Spleen (tissue), 11 donors: ENCODE results near the gene TEX14. TPM values are rescaled to one million over a fixed set of nuclear protein-coding genes. Genes with fewer than 3 reads are reported as not detected.

Experiments
- DNase-seq: peaks from one replicate; pipeline ENCODE4 v3.0.0-alpha.2; 2020
- H3K27ac ChIP-seq, 8 donors: fragments of 200-600 bp; sonication (generic) in 7 of 8; 1 replicate in 4 of 8; 2 replicates in 4 of 8; pipeline versions ENCODE4 v1.5.0 to v1.8.0; 2016 to 2021; ENCODE audit warnings: inconsistent platforms in 4 of 8, mild to moderate bottlenecking in 4 of 8, moderate library complexity in 1 of 8
- H3K27me3 ChIP-seq, 7 donors: fragments of 200-600 bp; sonication (generic) in 6 of 7; replicated peaks in 1 of 7; 1 replicate in 4 of 7; 2 replicates in 3 of 7; pipeline versions ENCODE4 v1.5.0 to v1.8.0; 2016 to 2021; ENCODE audit warnings: inconsistent platforms in 3 of 7, mild to moderate bottlenecking in 1 of 7
- H3K36me3 ChIP-seq, 6 donors: fragments of 200-600 bp; sonication (generic) in 5 of 6; 1 replicate in 4 of 6; 2 replicates in 2 of 6; pipeline versions ENCODE4 v1.5.0 to v1.8.0; 2016 to 2021; ENCODE audit warnings: inconsistent platforms in 2 of 6
- H3K4me1 ChIP-seq, 6 donors: fragments of 200-600 bp; sonication (generic) in 5 of 6; 1 replicate in 3 of 6; 2 replicates in 3 of 6; pipeline versions ENCODE4 v1.5.0 to v1.8.0; 2016 to 2021; ENCODE audit warnings: inconsistent platforms in 3 of 6
- H3K4me3 ChIP-seq, 8 donors: fragments of 200-600 bp; sonication (generic) in 7 of 8; 1 replicate in 4 of 8; 2 replicates in 4 of 8; pipeline versions ENCODE4 v1.5.0 to v1.8.0; 2016 to 2021; ENCODE audit warnings: inconsistent platforms in 4 of 8, mild to moderate bottlenecking in 4 of 8, moderate library complexity in 2 of 8
- H3K9me3 ChIP-seq, 8 donors: fragments of 200-600 bp; sonication (generic) in 7 of 8; 1 replicate in 4 of 8; 2 replicates in 4 of 8; pipeline versions ENCODE4 v1.5.0 to v1.8.0; 2016 to 2021; ENCODE audit warnings: inconsistent platforms in 4 of 8
- POLR2A ChIP-seq, 3 donors: fragments of 450-650 bp; IDR thresholded peaks; one replicate each; pipeline ENCODE4 v1.5.1; 2017; ENCODE audit warnings: antibody characterized with exemption in 3 of 3, mild to moderate bottlenecking in 1 of 3
- POLR2AphosphoS5 ChIP-seq, 3 donors: sonication (generic); formaldehyde crosslinking; IDR thresholded peaks; one replicate each; pipeline ENCODE4 v1.5.1; 2017; ENCODE audit warnings: antibody characterized with exemption in 3 of 3
- WGBS, 5 donors: extraction: QIAGEN DNeasy Blood & Tissue Kit in 3 of 5; methylation state at CpG; one replicate each; pipeline versions ENCODE4 v1.1.5 to v1.1.7; 2013 to 2018; 5-methylcytosine and 5-hydroxymethylcytosine counted together
- intact Hi-C: fragments of 100-400 bp; cut with DNase I; formaldehyde crosslinking; loops from one replicate; pipeline ENCODE4 v1.15.0; 2023; ENCODE audit warnings: low total_unique reads
- polyA plus RNA-seq, 3 donors: library from polyadenylated mRNA; stranded (reverse); fragments of 200-250 nt; gene quantifications; one replicate each; pipeline ENCODE4 v1.2.1, GENCODE V29; 2013
- total RNA-seq, 7 donors: library from RNA; depleted of rRNA in 3 of 7; stranded (reverse); fragments of >200 nt in 3 of 7; fragmentation: NEBNext Ultra II Directional in 4 of 7; extraction: Animal tissue kit (Norgen Biotek cat#: 25700) in 4 of 7; gene quantifications; one replicate each; pipeline versions ENCODE4 v1.1.0 to v1.2.1, GENCODE V29; 2016 to 2021
- TF ChIP-seq, protein P1 (sequence below), 11 experiments: fragments of 200-600 bp in 7 of 11; fragments of 450-650 bp in 4 of 11; sonication (generic) in 4 of 11; IDR thresholded peaks in 8 of 11; conservative IDR thresholded peaks in 3 of 11; 1 replicate in 7 of 11; 2 replicates in 4 of 11; pipeline versions ENCODE4 v1.4.0 to v1.8.0; 2016 to 2021; ENCODE audit warnings: antibody characterized with exemption in 11 of 11, inconsistent platforms in 4 of 11, mild to moderate bottlenecking in 1 of 11
- donor health status: healthy with polysubstance abuse.
- donor health status: DM: no; HTN: no; CAD: no; lungs with moderate emphysema.
- donor health status: DM: no; HTN: no; CAD: no.
- donor health status: Bipolar disorder and iron deficiency.
- donor health status: healthy.
- donor health status: DM: no; HTN: no; CAD: no.
- donor health status: DM: yes; HTN: yes; CAD: no.

Gene TEX14
- total and polyA plus RNA-seq, 10 donors = 0.17 to 0.70 (median 0.39) TPM; not detected in 1

DNA sequence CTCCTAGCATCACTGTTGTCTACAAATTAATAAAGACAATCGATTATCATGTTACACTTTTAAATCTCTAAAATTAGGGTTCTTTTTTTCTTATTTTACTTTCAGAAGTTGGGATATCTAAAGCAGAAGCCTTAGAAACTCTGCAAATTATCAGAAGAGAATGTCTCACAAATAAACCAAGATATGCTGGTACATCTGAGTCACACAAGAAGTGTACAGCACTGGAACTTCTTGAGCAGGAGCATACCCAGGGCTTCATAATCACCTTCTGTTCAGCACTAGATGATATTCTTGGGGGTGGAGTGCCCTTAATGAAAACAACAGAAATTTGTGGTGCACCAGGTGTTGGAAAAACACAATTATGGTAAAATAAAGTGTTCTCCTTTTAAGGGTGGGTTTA is 3.0 kb upstream of the TEX14 start:
- no peak for TF ChIP-seq POLR2AphosphoS5 (IDR thresholded peaks at IDR 0.05)
- TF ChIP-seq, protein P1, sequence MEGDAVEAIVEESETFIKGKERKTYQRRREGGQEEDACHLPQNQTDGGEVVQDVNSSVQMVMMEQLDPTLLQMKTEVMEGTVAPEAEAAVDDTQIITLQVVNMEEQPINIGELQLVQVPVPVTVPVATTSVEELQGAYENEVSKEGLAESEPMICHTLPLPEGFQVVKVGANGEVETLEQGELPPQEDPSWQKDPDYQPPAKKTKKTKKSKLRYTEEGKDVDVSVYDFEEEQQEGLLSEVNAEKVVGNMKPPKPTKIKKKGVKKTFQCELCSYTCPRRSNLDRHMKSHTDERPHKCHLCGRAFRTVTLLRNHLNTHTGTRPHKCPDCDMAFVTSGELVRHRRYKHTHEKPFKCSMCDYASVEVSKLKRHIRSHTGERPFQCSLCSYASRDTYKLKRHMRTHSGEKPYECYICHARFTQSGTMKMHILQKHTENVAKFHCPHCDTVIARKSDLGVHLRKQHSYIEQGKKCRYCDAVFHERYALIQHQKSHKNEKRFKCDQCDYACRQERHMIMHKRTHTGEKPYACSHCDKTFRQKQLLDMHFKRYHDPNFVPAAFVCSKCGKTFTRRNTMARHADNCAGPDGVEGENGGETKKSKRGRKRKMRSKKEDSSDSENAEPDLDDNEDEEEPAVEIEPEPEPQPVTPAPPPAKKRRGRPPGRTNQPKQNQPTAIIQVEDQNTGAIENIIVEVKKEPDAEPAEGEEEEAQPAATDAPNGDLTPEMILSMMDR (IDR thresholded peaks at IDR 0.05 in 8 of 11, conservative IDR thresholded peaks at IDR 0.05 in 3 of 11) = no peak
- TF ChIP-seq POLR2A (IDR thresholded peaks at IDR 0.05) = no peak
- no peak for DNase-seq
- WGBS, 5 donors = 92 to 98% (median 98%) methylated on average over 1 of the region's 1 CpG
- Histone ChIP-seq H3K4me1 (peaks cover 6 to 35% (median 25%) of the 10 kb centered on the region in 6 donors), H3K27ac (no peak overlapping the region), H3K36me3 (peaks cover 0 to 48% (median 15%) of the 10 kb centered on the region in 6 donors), H3K4me3 (no peak overlapping the region), H3K27me3 (no peaks in the 10 kb centered on the region), H3K9me3 (no peaks in the 10 kb centered on the region)
- intact Hi-C loops = no loop called here

DNA sequence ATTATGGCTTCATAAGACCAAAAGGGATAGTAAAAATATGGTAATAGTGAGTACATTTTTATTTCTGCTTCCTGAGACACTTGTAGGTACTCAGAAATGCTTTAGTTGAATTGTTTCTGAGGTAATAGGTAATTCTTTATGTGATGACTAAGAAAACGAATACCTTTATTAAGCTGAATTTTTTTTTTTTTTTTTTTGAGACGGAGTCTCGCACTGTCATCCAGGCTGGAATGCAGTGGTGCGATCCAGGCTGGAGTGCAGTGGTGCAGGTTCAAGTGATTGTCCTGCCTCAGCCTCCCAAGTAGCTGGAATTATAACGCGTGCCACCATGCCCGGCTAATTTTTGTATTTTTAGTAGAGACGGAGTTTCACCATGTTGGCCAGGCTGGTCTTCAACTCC is 2.5 kb upstream of the TEX14 start:
- Histone ChIP-seq H3K27me3 (no peaks in the 10 kb centered on the region), H3K4me1 (peaks cover 6 to 35% (median 25%) of the 10 kb centered on the region in 6 donors), H3K36me3 (peaks cover 0 to 43% (median 11%) of the 10 kb centered on the region in 6 donors), H3K4me3 (no peak overlapping the region), H3K27ac (no peak overlapping the region), H3K9me3 (no peaks in the 10 kb centered on the region)
- WGBS, 5 donors = 89 to 95% (median 93%) methylated on average over 8 of the region's 8 CpGs
- TF ChIP-seq, protein P1 (IDR thresholded peaks at IDR 0.05 in 8 of 11, conservative IDR thresholded peaks at IDR 0.05 in 3 of 11) = no peak
- intact Hi-C loops = no loop called here
- DNase-seq = no peak

DNA sequence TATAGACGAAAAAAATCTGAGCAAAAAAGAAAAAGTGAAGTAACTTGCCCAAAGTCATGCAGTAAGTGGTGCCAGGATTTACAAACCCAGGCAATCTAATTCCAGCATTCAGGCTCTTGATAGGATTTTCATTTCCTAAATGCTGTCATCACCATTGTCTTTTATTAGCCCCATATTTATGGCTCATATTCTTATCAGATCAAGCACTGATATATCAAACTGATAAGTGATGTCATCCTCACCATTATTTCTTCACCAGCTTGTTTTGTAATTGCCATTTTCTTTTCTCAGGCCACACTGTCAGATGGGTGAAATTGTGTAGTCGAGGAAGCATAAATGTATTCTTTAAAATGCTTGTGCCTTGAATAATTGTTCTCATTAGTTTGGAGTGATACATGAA is 1.9 kb upstream of the TEX14 start:
- TF ChIP-seq POLR2AphosphoS5 (IDR thresholded peaks at IDR 0.05) = no peak
- no peak for TF ChIP-seq POLR2A (IDR thresholded peaks at IDR 0.05)
- TF ChIP-seq, protein P1 (IDR thresholded peaks at IDR 0.05 in 8 of 11, conservative IDR thresholded peaks at IDR 0.05 in 3 of 11) = no peak
- peaks cover 6 to 35% (median 25%) of the 10 kb centered on the region in 6 donors for H3K4me1 ChIP-seq
- no peaks in the 10 kb centered on the region for H3K27me3 ChIP-seq
- peak overlapping the region in 2 of 8 donors; percentile 53 to 61 for H3K4me3 ChIP-seq
- no peaks in the 10 kb centered on the region for H3K9me3 ChIP-seq
- peaks cover 0 to 37% (median 10%) of the 10 kb centered on the region in 6 donors for H3K36me3 ChIP-seq
- no peak overlapping the region for H3K27ac ChIP-seq
- intact Hi-C loops = no loop called here
- WGBS, 5 donors = 56 to 82% (median 67%) methylated on average over 2 of the region's 2 CpGs
- DNase-seq = no peak

GRCh38 chr17:58693208-58693607 is 1.4 kb upstream of the TEX14 start:
- Histone ChIP-seq H3K27ac (peak overlapping the region in 7 of 8 donors; percentile 57 to 89 (median 84)), H3K27me3 (no peaks in the 10 kb centered on the region), H3K4me3 (peak overlapping the region; percentile 48 to 84 (median 61)), H3K4me1 (peaks cover 6 to 35% (median 25%) of the 10 kb centered on the region in 6 donors), H3K9me3 (no peaks in the 10 kb centered on the region), H3K36me3 (peaks cover 0 to 32% (median 10%) of the 10 kb centered on the region in 6 donors)
- DNase-seq = no peak
- TF ChIP-seq, protein P1 (IDR thresholded peaks at IDR 0.05 in 8 of 11, conservative IDR thresholded peaks at IDR 0.05 in 3 of 11) = no peak
- TF ChIP-seq POLR2AphosphoS5 (IDR thresholded peaks at IDR 0.05) = no peak
- no peak for TF ChIP-seq POLR2A (IDR thresholded peaks at IDR 0.05)
- intact Hi-C loops = no loop called here
- 63 to 77% (median 69%) methylated on average over 8 of the region's 8 CpGs for WGBS, 5 donors
